RWPE2 (cell line): ENCODE data around the gene NOX5.

ENCODE experiments used
- ATAC-seq: fragments of 200-7000 bp; cut with Tn5 transposase; 3 replicates; pipeline ENCODE4 v1.9.1; 2021; ENCODE audit warnings: low read depth
- DNase-seq: peaks from one replicate; pipeline ENCODE4 v3.0.0-alpha.2; 2020; ENCODE audit warnings: low spot score
- H3K27ac ChIP-seq: fragments of 450-650 bp; 2 replicates; pipeline ENCODE4 v1.5.1; 2017; ENCODE audit warnings: mild to moderate bottlenecking; ENCODE audit not compliant: poor library complexity, severe bottlenecking
- H3K27me3 ChIP-seq: fragments of 250-450 bp; sonication (Bioruptor Pico); 2 replicates; pipeline ENCODE4 v1.5.1; 2021; ENCODE audit warnings: mild to moderate bottlenecking, moderate library complexity; ENCODE audit not compliant: insufficient read depth, poor library complexity, severe bottlenecking
- H3K36me3 ChIP-seq: fragments of 250-450 bp; sonication (Bioruptor Pico); 2 replicates; pipeline ENCODE4 v1.5.1; 2020; ENCODE audit warnings: low read depth, mild to moderate bottlenecking, moderate library complexity
- H3K4me1 ChIP-seq: fragments of 250-450 bp; sonication (Bioruptor Pico); 2 replicates; pipeline ENCODE4 v1.5.1; 2021; ENCODE audit warnings: mild to moderate bottlenecking, moderate library complexity; ENCODE audit not compliant: insufficient read depth, poor library complexity, severe bottlenecking
- H3K4me3 ChIP-seq: fragments of 250-450 bp; sonication (Bioruptor Pico); 2 replicates; pipeline ENCODE4 v1.5.1; 2021; ENCODE audit warnings: mild to moderate bottlenecking, moderate library complexity; ENCODE audit not compliant: severe bottlenecking
- H3K9me3 ChIP-seq: fragments of 250-450 bp; sonication (Bioruptor Pico); 2 replicates; pipeline ENCODE4 v1.5.1; 2021; ENCODE audit warnings: mild to moderate bottlenecking, moderate library complexity; ENCODE audit not compliant: severe bottlenecking
- TF ChIP-seq, protein P1 (sequence below): fragments of 450-650 bp; IDR thresholded peaks from one replicate; pipeline ENCODE4 v1.5.1; 2017; ENCODE audit warnings: mild to moderate bottlenecking, moderate library complexity; ENCODE audit not compliant: poor library complexity, severe bottlenecking

NOX5 gene

GRCh38 chr15:69011641-69012040 lies 2.9 kb upstream of the NOX5 start:
- no peak overlapping the region for H3K27ac ChIP-seq
- no peaks in the 10 kb centered on the region for H3K36me3 ChIP-seq
- H3K4me3 ChIP-seq, result no peak overlapping the region
- no peaks in the 10 kb centered on the region for H3K27me3 ChIP-seq
- ATAC-seq (no peak), DNase-seq (peak; percentile 35)
- peaks cover 11% of the 10 kb centered on the region for H3K9me3 ChIP-seq
- TF ChIP-seq, protein P1, sequence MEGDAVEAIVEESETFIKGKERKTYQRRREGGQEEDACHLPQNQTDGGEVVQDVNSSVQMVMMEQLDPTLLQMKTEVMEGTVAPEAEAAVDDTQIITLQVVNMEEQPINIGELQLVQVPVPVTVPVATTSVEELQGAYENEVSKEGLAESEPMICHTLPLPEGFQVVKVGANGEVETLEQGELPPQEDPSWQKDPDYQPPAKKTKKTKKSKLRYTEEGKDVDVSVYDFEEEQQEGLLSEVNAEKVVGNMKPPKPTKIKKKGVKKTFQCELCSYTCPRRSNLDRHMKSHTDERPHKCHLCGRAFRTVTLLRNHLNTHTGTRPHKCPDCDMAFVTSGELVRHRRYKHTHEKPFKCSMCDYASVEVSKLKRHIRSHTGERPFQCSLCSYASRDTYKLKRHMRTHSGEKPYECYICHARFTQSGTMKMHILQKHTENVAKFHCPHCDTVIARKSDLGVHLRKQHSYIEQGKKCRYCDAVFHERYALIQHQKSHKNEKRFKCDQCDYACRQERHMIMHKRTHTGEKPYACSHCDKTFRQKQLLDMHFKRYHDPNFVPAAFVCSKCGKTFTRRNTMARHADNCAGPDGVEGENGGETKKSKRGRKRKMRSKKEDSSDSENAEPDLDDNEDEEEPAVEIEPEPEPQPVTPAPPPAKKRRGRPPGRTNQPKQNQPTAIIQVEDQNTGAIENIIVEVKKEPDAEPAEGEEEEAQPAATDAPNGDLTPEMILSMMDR, result no peak
- H3K4me1 ChIP-seq, result peaks cover 6% of the 10 kb centered on the region

DNA sequence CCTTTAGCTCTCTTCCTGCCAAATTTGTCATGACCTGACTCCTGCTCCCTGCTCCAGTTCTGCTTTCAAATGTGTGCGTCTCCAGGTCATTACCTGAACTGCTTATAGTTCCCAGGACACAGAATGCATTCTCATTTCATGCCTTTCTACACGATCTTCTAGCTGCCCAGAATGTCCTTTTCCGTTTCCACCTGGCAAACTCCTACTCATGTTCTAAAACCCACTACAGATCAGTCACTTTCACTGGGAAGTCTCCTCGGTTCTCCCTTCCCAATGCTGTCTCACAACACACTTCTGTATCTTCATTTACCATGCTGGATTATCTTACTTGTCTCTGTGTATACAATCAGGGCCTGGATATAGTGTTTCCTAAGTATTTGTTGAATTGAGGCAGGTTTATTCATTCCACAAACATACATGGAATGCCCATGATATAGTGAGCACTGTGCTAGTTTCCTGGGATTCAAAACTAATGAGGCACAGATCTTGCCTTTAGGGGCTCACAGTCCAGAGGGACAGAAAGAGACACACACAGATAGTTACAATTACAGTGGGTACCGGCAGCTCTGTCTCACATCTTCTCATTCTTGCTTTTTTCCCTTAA lies 1.6 kb upstream of the NOX5 start:
- no peak for DNase-seq
- H3K27ac ChIP-seq, result no peak overlapping the region
- peaks cover 6% of the 10 kb centered on the region for H3K4me1 ChIP-seq
- no peaks in the 10 kb centered on the region for H3K27me3 ChIP-seq
- no peak overlapping the region for H3K4me3 ChIP-seq
- TF ChIP-seq, protein P1, result no peak
- no peaks in the 10 kb centered on the region for H3K36me3 ChIP-seq
- no peak for ATAC-seq
- peaks cover 6% of the 10 kb centered on the region for H3K9me3 ChIP-seq

DNA sequence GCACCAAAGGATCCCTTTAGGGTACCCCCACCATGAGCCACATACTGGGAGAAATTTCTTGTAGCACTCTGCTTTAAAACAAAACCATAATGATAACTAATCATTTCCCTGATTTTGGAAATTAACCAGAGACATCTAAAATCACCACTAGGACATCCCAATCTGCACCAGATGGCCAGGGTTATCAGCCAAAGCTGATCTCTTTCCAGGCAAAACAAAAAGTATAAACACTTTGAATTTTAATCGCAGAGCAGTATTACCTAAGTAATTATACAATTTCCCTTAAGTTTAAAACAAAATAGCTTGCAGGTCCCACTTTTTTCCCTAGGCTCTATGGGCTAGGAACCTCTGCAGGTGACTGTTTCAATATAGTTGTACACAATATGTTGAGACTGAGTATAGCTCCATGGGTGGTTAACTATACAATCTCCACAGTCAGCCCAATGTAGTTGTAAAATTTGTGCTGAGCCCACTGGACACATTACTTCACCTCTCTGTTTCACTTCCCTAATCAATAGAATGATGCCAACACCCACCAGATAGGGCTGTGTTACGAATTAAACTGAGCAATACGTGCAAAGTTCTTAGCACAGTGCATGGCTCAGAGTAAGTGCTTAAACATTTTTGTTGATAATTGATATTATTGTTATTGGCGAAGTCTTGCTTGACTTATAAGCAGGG lies 629 bp upstream of the NOX5 start:
- no peaks in the 10 kb centered on the region for H3K9me3 ChIP-seq
- ATAC-seq (no peak), DNase-seq (no peak)
- no peak overlapping the region for H3K27ac ChIP-seq
- no peaks in the 10 kb centered on the region for H3K27me3 ChIP-seq
- H3K4me1 ChIP-seq, result peaks cover 6% of the 10 kb centered on the region
- H3K4me3 ChIP-seq, result no peak overlapping the region
- TF ChIP-seq, protein P1, result no peak
- no peaks in the 10 kb centered on the region for H3K36me3 ChIP-seq

DNA sequence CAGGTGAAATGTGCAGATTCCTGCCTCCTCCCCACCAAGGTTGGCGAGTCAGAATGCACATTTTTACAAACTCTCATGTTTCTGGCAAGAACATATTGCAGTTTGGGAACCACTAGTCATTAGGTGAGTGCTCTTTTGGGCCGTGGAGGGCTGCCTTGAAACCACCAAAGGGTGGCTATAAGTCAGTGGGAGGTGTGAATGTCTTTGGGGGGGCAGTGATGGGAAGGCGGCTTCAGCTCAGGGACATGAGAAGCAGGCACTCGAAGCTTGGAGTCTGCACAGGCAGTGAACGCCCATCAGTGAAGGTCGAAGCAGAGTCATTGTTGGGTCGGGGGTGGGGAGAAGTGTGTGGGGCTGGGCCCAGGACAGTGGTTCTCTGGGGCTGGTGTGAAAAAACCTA lies 1.1 kb downstream of the NOX5 start:
- TF ChIP-seq, protein P1, result no peak
- no peak for ATAC-seq
- no peak overlapping the region for H3K27ac ChIP-seq

DNA sequence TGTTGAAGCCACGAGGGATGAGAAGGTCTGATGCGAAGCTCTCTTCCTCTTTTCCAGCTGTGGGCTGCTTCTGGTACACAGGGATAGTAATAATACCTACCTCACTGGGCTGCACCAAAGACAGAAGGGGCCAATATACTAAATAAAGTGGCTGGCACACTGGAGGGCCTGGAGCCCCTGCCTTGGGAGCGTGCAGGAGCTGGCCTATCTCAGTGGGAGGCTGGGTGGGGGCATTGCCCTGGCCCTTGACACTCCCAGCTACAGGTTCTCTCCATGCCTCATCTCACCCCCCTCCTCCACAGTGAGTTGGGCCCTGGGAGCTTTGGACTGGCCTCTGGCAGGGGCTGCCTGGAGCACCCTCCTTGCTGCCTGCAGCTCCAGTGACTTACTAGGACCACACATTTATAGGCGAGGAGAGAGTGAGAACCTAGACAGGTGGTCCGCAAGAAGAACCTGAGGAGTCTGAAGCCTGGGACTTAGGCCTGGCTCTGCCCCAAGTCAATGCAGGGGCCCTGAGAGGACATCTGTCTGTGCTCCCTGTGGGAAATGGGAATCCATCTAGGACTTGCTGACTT lies 1.6 kb downstream of the NOX5 start:
- ATAC-seq, result no peak

More for the DNA sequence above, 1.1 kb downstream of the NOX5 start:
- Histone ChIP-seq H3K4me3 (no peak overlapping the region), H3K27me3 (no peaks in the 10 kb centered on the region), H3K4me1 (peaks cover 6% of the 10 kb centered on the region), H3K36me3 (no peaks in the 10 kb centered on the region), H3K9me3 (no peaks in the 10 kb centered on the region)
- no peak for DNase-seq

More for the DNA sequence above, 1.6 kb downstream of the NOX5 start:
- H3K9me3 ChIP-seq, result no peaks in the 10 kb centered on the region
- TF ChIP-seq, protein P1, result no peak
- no peaks in the 10 kb centered on the region for H3K36me3 ChIP-seq
- H3K4me3 ChIP-seq, result no peak overlapping the region
- DNase-seq, result no peak
- H3K4me1 ChIP-seq, result peaks cover 6% of the 10 kb centered on the region
- H3K27ac ChIP-seq, result no peak overlapping the region
- no peaks in the 10 kb centered on the region for H3K27me3 ChIP-seq
